ENCODE measurements around the gene ABCB1. TPM values are rescaled to one million over a fixed set of nuclear protein-coding genes. Genes with fewer than 3 reads are reported as not detected.

Gene ABCB1
- total and polyA plus RNA-seq, 2 of the 13 experiments (the other 11 are each of a cell fraction or from before 2014, with no cell fraction given), result 42.8 to 52.6 TPM

GRCh38 chr7:87497482-87497881, 103.2 kb downstream of the ABCB1 start (continued):
- TF ChIP-seq STAT6 (CRISPR knock-in tag; IDR thresholded peaks at IDR 0.05; ENCODE audit: borderline replicate concordance) (no peak), FLYWCH1 (CRISPR knock-in tag; IDR thresholded peaks at IDR 0.05) (no peak), ATM (IDR thresholded peaks at IDR 0.05; ENCODE audit: borderline replicate concordance) (no peak), IRX3 (CRISPR knock-in tag; IDR thresholded peaks at IDR 0.05; ENCODE audit: borderline replicate concordance, low read depth) (no peak), MTA3 (CRISPR knock-in tag; IDR thresholded peaks at IDR 0.05) (no peak), ZNF768 (CRISPR knock-in tag; IDR thresholded peaks at IDR 0.05) (no peak), CBFB (CRISPR knock-in tag; IDR thresholded peaks at IDR 0.05) (no peak), TSC22D2 (CRISPR knock-in tag; IDR thresholded peaks at IDR 0.05; ENCODE audit: borderline replicate concordance) (no peak), NR2F6 (IDR thresholded peaks at IDR 0.05) (peak; percentile 88), NR2F6 (CRISPR knock-in tag; IDR thresholded peaks at IDR 0.05) (peak; percentile 78), EHMT2 (IDR thresholded peaks at IDR 0.05; ENCODE audit: borderline replicate concordance, low read depth, low read length) (peak; percentile 66; the same call in 1 of the 2 replicates), POGZ (CRISPR knock-in tag; IDR thresholded peaks at IDR 0.05) (no peak), POLR2AphosphoS5 (IDR thresholded peaks at IDR 0.05; ENCODE audit: low read depth, low read length) (no peak)
- TF ChIP-seq, protein P1, sequence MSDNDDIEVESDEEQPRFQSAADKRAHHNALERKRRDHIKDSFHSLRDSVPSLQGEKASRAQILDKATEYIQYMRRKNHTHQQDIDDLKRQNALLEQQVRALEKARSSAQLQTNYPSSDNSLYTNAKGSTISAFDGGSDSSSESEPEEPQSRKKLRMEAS (IDR thresholded peaks at IDR 0.05), result no peak
- TF ChIP-seq, protein P2, sequence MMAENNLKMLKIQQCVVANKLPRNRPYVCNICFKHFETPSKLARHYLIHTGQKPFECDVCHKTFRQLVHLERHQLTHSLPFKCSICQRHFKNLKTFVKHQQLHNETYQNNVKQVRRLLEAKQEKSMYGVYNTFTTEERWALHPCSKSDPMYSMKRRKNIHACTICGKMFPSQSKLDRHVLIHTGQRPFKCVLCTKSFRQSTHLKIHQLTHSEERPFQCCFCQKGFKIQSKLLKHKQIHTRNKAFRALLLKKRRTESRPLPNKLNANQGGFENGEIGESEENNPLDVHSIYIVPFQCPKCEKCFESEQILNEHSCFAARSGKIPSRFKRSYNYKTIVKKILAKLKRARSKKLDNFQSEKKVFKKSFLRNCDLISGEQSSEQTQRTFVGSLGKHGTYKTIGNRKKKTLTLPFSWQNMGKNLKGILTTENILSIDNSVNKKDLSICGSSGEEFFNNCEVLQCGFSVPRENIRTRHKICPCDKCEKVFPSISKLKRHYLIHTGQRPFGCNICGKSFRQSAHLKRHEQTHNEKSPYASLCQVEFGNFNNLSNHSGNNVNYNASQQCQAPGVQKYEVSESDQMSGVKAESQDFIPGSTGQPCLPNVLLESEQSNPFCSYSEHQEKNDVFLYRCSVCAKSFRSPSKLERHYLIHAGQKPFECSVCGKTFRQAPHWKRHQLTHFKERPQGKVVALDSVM (CRISPR knock-in tag; IDR thresholded peaks at IDR 0.05), result no peak
- TF ChIP-seq, protein P3, sequence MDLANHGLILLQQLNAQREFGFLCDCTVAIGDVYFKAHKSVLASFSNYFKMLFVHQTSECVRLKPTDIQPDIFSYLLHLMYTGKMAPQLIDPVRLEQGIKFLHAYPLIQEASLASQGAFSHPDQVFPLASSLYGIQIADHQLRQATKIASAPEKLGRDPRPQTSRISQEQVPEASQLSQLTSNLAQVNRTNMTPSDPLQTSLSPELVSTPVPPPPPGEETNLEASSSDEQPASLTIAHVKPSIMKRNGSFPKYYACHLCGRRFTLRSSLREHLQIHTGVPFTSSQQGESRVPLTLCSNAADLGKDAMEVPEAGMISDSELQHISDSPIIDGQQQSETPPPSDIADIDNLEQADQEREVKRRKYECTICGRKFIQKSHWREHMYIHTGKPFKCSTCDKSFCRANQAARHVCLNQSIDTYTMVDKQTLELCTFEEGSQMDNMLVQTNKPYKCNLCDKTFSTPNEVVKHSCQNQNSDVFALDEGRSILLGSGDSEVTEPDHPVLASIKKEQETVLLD (CRISPR knock-in tag; IDR thresholded peaks at IDR 0.05; ENCODE audit: low read depth), result no peak
- TF ChIP-seq, protein P4, sequence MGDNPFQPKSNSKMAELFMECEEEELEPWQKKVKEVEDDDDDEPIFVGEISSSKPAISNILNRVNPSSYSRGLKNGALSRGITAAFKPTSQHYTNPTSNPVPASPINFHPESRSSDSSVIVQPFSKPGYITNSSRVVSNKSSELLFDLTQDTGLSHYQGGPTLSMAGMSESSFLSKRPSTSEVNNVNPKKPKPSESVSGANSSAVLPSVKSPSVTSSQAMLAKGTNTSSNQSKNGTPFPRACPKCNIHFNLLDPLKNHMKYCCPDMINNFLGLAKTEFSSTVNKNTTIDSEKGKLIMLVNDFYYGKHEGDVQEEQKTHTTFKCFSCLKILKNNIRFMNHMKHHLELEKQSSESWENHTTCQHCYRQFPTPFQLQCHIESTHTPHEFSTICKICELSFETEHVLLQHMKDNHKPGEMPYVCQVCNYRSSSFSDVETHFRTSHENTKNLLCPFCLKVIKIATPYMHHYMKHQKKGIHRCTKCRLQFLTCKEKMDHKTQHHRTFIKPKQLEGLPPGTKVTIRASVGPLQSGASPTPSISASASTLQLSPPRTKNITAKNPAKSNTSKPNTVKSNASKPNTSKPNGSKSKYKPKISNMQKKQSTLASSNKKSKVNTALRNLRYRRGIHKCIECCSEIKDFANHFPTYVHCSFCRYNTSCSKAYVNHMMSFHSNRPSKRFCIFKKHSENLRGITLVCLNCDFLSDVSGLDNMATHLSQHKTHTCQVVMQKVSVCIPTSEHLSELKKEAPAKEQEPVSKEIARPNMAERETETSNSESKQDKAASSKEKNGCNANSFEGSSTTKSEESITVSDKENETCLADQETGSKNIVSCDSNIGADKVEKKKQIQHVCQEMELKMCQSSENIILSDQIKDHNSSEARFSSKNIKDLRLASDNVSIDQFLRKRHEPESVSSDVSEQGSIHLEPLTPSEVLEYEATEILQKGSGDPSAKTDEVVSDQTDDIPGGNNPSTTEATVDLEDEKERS (CRISPR knock-in tag; IDR thresholded peaks at IDR 0.05), result no peak; the same call in 1 of the 2 replicates
- TF ChIP-seq, protein P5, sequence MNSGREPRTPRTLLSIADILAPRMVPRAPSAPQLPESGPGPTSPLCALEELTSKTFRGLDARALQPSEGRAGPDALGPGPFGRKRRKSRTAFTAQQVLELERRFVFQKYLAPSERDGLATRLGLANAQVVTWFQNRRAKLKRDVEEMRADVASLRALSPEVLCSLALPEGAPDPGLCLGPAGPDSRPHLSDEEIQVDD (CRISPR knock-in tag; IDR thresholded peaks at IDR 0.05; ENCODE audit: borderline replicate concordance), result no peak
